Measurements from ENCODE around the gene CARMIL1.

GRCh38 chr6:25392372-25392771, 113.2 kb downstream of the CARMIL1 start:
- no peak for TF ChIP-seq POLR2AphosphoS5 (IDR thresholded peaks at IDR 0.05; ENCODE audit: low read depth, low read length)
- no peak for TF ChIP-seq POU2F2 (IDR thresholded peaks at IDR 0.05; ENCODE audit: low read depth, low read length)
- TF ChIP-seq POLR2A (IDR thresholded peaks at IDR 0.05; ENCODE audit: low read depth, low read length) = no peak
- TF ChIP-seq TAF1 (IDR thresholded peaks at IDR 0.05; ENCODE audit: low read depth, low read length) = no peak
- no peak for TF ChIP-seq SPI1 (IDR thresholded peaks at IDR 0.05; ENCODE audit: low read depth, low read length)
- no peak for TF ChIP-seq PAX5 (IDR thresholded peaks at IDR 0.05; ENCODE audit: insufficient read depth, low read length, severe bottlenecking)
